ENCODE results near the gene PDE8B.

DNA sequence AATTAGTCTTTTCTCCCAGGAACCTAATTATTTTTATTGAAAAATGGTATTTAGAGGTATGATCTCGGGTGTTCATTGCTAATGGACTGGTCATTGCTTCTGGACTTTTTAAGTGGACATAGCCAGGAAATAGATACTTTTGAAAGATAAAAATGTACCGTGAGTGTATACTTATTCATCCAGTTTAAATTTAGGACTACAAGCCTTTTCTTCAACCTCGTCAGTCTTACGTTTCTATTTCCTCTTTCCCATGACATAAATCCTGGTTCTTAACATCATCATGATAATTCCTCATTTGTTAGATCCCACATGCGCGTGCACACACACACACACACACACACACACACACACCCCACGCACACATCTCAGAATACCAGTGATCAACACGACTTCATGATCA, 15.1 kb downstream of the PDE8B start:
- TF ChIP-seq CTCF (IDR thresholded peaks at IDR 0.05 in 4 of 5, conservative IDR thresholded peaks at IDR 0.05 in 1 of 5) (no peak), POLR2A (IDR thresholded peaks at IDR 0.05) (no peak)

Measured in gastrocnemius medialis (tissue), 4 donors.